MM.1S (cell line): ENCODE results near the gene PCIF1.

ENCODE experiments used
- EZH2 ChIP-seq: fragments of 300-600 bp; sonication (generic); optimal IDR thresholded peaks from 2 replicates; pipeline ENCODE3; 2017; ENCODE audit warnings: low read depth, mild to moderate bottlenecking, antibody characterized with exemption, low read length, mixed read lengths
- EZH2phosphoT487 ChIP-seq: fragments of 300-600 bp; sonication (generic); IDR thresholded peaks from 2 replicates; pipeline ENCODE4 v1.6.1; 2018; ENCODE audit warnings: antibody characterized with exemption, low read length
- TF ChIP-seq, protein P1 (sequence below): fragments of 300-600 bp; sonication (generic); IDR thresholded peaks from 2 replicates; pipeline ENCODE4 v1.5.1; 2016; ENCODE audit warnings: antibody characterized with exemption, low read length, mixed read lengths

DNA sequence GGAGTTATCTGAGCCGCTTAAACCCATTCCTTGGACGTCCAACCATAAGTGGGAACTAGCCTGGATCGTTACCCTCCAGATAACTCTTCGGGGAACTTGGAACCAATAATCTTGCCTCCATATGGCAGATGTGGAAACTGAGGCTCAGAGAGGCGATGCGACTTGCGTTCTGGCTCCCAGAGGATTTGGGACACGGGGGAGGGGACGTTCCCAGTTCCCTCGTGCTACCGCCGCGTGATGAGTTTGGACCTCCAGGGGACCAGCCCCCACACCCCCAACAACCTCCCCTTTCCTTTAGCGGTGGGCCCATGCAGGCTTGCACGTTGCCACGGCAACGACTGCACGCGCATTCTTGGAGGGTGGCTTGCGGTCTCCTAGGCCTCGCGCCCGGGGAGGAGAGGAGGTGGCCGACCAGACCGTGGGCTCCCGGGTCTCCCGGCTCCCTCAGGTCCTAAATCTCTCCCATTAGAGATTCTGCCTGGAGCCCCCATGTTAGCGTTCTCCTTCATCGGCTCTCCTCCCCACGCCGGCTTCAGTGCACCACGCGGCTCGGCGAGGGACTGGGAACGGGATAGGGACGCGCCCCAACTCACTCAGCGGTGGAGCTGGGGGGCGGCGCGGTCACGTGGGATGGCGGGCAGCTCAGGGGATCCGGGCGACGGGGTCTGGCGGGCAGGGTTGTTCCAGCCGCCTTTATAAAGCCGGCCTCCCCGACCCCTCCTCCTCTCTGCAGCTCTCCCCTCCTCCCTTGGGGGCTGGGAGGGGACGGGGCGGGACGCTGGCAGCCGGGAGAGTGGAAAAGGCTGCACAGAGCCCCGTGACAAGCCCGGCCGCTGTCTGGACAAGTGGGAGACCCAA, 22.8 kb upstream of the PCIF1 start, which contains the start of gene PLTP:
- TF ChIP-seq EZH2phosphoT487: no peak
- TF ChIP-seq, protein P1, sequence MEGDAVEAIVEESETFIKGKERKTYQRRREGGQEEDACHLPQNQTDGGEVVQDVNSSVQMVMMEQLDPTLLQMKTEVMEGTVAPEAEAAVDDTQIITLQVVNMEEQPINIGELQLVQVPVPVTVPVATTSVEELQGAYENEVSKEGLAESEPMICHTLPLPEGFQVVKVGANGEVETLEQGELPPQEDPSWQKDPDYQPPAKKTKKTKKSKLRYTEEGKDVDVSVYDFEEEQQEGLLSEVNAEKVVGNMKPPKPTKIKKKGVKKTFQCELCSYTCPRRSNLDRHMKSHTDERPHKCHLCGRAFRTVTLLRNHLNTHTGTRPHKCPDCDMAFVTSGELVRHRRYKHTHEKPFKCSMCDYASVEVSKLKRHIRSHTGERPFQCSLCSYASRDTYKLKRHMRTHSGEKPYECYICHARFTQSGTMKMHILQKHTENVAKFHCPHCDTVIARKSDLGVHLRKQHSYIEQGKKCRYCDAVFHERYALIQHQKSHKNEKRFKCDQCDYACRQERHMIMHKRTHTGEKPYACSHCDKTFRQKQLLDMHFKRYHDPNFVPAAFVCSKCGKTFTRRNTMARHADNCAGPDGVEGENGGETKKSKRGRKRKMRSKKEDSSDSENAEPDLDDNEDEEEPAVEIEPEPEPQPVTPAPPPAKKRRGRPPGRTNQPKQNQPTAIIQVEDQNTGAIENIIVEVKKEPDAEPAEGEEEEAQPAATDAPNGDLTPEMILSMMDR: no peak
- no peak for TF ChIP-seq EZH2
